GM15510 (cell line): Measurements from ENCODE around the gene CNTN4.

Source experiments
- POLR2A ChIP-seq: IDR thresholded peaks from 3 replicates; pipeline ENCODE4 v1.6.1; 2011; ENCODE audit warnings: borderline replicate concordance; ENCODE audit not compliant: insufficient read length; ENCODE audit errors: extremely low read depth

The CNTN4 gene

GRCh38 chr3:3027976-3028567 lies 929.4 kb downstream of the CNTN4 start:
- no peak for TF ChIP-seq POLR2A

GRCh38 chr3:3031326-3031725 lies 932.7 kb downstream of the CNTN4 start:
- no peak for TF ChIP-seq POLR2A

GRCh38 chr3:3037156-3037555 lies 938.5 kb downstream of the CNTN4 start:
- TF ChIP-seq POLR2A = no peak

- no peak for TF ChIP-seq POLR2A
Observed at GRCh38 chr3:3038201-3038991, 939.7 kb downstream of the CNTN4 start.

- no peak for TF ChIP-seq POLR2A
Observed at GRCh38 chr3:3053974-3054373, 955.3 kb downstream of the CNTN4 start.

GRCh38 chr3:3059645-3060044 lies 961.0 kb downstream of the CNTN4 start:
- TF ChIP-seq POLR2A = no peak

GRCh38 chr3:3064297-3064696 lies 965.6 kb downstream of the CNTN4 start:
- TF ChIP-seq POLR2A = no peak

- no peak for TF ChIP-seq POLR2A
Observed at GRCh38 chr3:3065876-3066275, 967.2 kb downstream of the CNTN4 start.

- TF ChIP-seq POLR2A = no peak
Observed at GRCh38 chr3:3066378-3066777, 967.7 kb downstream of the CNTN4 start.

GRCh38 chr3:3066910-3067309 lies 968.2 kb downstream of the CNTN4 start:
- TF ChIP-seq POLR2A = no peak

GRCh38 chr3:3068358-3068881 lies 969.8 kb downstream of the CNTN4 start:
- no peak for TF ChIP-seq POLR2A

GRCh38 chr3:3069723-3070122 lies 971.1 kb downstream of the CNTN4 start:
- no peak for TF ChIP-seq POLR2A

- no peak for TF ChIP-seq POLR2A
Observed at GRCh38 chr3:3071136-3071535, 972.5 kb downstream of the CNTN4 start.

- TF ChIP-seq POLR2A = no peak
Observed at GRCh38 chr3:3074551-3075257, 976.0 kb downstream of the CNTN4 start.

- TF ChIP-seq POLR2A = no peak
Observed at GRCh38 chr3:3080309-3080708, 981.6 kb downstream of the CNTN4 start.
